Endodermal cell (in vitro differentiated cells): ENCODE measurements around the gene RGPD3. TPM values are rescaled to one million over a fixed set of nuclear protein-coding genes. Genes with fewer than 3 reads are reported as not detected.
"Not testable (repeated sequence)": the region's sequence is repeated elsewhere in the genome, so short reads cannot be mapped to it uniquely, and the experiment has no call there.

ENCODE experiments used
- DNase-seq: peaks from one replicate; pipeline ENCODE4 v3.0.0-alpha.2; 2017
- H3K27ac ChIP-seq: 2 replicates; pipeline ENCODE4 v1.5.1; 2013; ENCODE audit warnings: mild to moderate bottlenecking, low read depth, low read length, moderate library complexity
- H3K27me3 ChIP-seq: 2 replicates; pipeline ENCODE4 v1.6.1; 2013; ENCODE audit warnings: mild to moderate bottlenecking, low read length, moderate library complexity; ENCODE audit not compliant: insufficient read depth, control insufficient read depth, poor library complexity, severe bottlenecking
- H3K36me3 ChIP-seq: 2 replicates; pipeline ENCODE4 v1.7.0; 2013; ENCODE audit warnings: mild to moderate bottlenecking, low read length, moderate library complexity; ENCODE audit not compliant: control insufficient read depth, insufficient read depth
- H3K4me1 ChIP-seq: one replicate; pipeline ENCODE4 v1.7.0; 2013; ENCODE audit warnings: low read length; ENCODE audit not compliant: control insufficient read depth, insufficient read depth
- H3K4me3 ChIP-seq: 2 replicates; pipeline ENCODE4 v1.5.1; 2013; ENCODE audit warnings: mild to moderate bottlenecking, low read length, moderate library complexity
- H3K9ac ChIP-seq: 2 replicates; pipeline ENCODE4 v1.6.1; 2013; ENCODE audit warnings: mild to moderate bottlenecking, low read length, moderate library complexity; ENCODE audit not compliant: poor library complexity, severe bottlenecking; ENCODE audit errors: extremely low read depth
- H3K9me3 ChIP-seq: 2 replicates; pipeline ENCODE4 v1.6.1; 2013; ENCODE audit warnings: mild to moderate bottlenecking, low read length, moderate library complexity; ENCODE audit not compliant: control insufficient read depth
- H3K27ac Mint-ChIP-seq: 2 replicates; pipeline ENCODE4 v1.8.0; 2020; ENCODE audit warnings: mixed read lengths
- H3K27me3 Mint-ChIP-seq: 2 replicates; pipeline ENCODE4 v1.8.0; 2021; ENCODE audit warnings: mild to moderate bottlenecking, mixed read lengths; ENCODE audit not compliant: insufficient read depth
- H3K36me3 Mint-ChIP-seq: 2 replicates; pipeline ENCODE4 v1.8.0; 2020; ENCODE audit warnings: low read depth, mixed read lengths
- H3K4me1 Mint-ChIP-seq: 2 replicates; pipeline ENCODE4 v1.8.0; 2020; ENCODE audit warnings: mixed read lengths
- H3K4me3 Mint-ChIP-seq: 2 replicates; pipeline ENCODE4 v1.8.0; 2020; ENCODE audit warnings: mild to moderate bottlenecking, moderate library complexity, mixed read lengths
- H3K9me3 Mint-ChIP-seq: 2 replicates; pipeline ENCODE4 v1.8.0; 2020; ENCODE audit warnings: mild to moderate bottlenecking, mixed read lengths
- WGBS, 2 experiments: methylation state at CpG; one replicate each; pipeline versions ENCODE4 v1.1.5 to v1.1.7; 2013; ENCODE audit warnings: missing lambda C conversion rate in 2 of 2, mixed read lengths in 1 of 2; ENCODE audit not compliant: insufficient coverage in 1 of 2, insufficient read length in 1 of 2; 5-methylcytosine and 5-hydroxymethylcytosine counted together
- total RNA-seq, 2 donors: library from RNA; stranded (reverse); fragmentation: NEBNext Ultra II Directional in 1 of 2; extraction: Animal tissue kit (Norgen Biotek cat#: 25700) in 1 of 2; gene quantifications; 2 replicates in 1 of 2; 3 replicates in 1 of 2; pipeline ENCODE4 v1.2.1, GENCODE V29; 2021

RGPD3 gene
- total RNA-seq, 2 donors from 2014 or later = 0.49 to 0.59 TPM

GRCh38 chr2:106513391-106513790 is 45.2 kb upstream of the RGPD3 start:
- H3K27ac ChIP-seq, H3K4me1 Mint-ChIP-seq, H3K4me1 ChIP-seq, H3K27me3 ChIP-seq, H3K4me3 ChIP-seq, H3K36me3 Mint-ChIP-seq, H3K9ac ChIP-seq, H3K4me3 Mint-ChIP-seq, H3K27ac Mint-ChIP-seq, H3K9me3 ChIP-seq, DNase-seq, H3K9me3 Mint-ChIP-seq, H3K27me3 Mint-ChIP-seq, H3K36me3 ChIP-seq: not testable (repeated sequence)
- WGBS, 2 experiments = 95% methylated on average over 2 of the region's 5 CpGs; no CpG with 5 or more reads in 1 of the 2 experiments

- not testable (repeated sequence) for H3K27me3 ChIP-seq, H3K9me3 Mint-ChIP-seq, H3K4me3 ChIP-seq, H3K4me1 Mint-ChIP-seq, H3K36me3 ChIP-seq, H3K27ac Mint-ChIP-seq, H3K9ac ChIP-seq, H3K36me3 Mint-ChIP-seq, H3K4me1 ChIP-seq, H3K4me3 Mint-ChIP-seq, DNase-seq, H3K9me3 ChIP-seq, H3K27me3 Mint-ChIP-seq, H3K27ac ChIP-seq
- WGBS, 2 experiments = 97 to 100% methylated on average over 2 to 7 of the region's 7 CpGs
Observed at GRCh38 chr2:106511934-106512333, 43.7 kb upstream of the RGPD3 start.

- WGBS, 2 experiments = 81 to 89% methylated on average over 5 to 9 of the region's 16 CpGs
- H3K36me3 ChIP-seq, H3K27ac Mint-ChIP-seq, H3K27me3 ChIP-seq, H3K4me1 Mint-ChIP-seq, H3K9me3 Mint-ChIP-seq, H3K36me3 Mint-ChIP-seq, H3K4me3 ChIP-seq, H3K9me3 ChIP-seq, H3K27ac ChIP-seq, H3K4me3 Mint-ChIP-seq, H3K27me3 Mint-ChIP-seq, DNase-seq, H3K4me1 ChIP-seq, H3K9ac ChIP-seq: not testable (repeated sequence)
Observed at GRCh38 chr2:106511476-106511901, 43.3 kb upstream of the RGPD3 start.

- not testable (repeated sequence) for H3K36me3 ChIP-seq, DNase-seq, H3K9me3 Mint-ChIP-seq, H3K27me3 ChIP-seq, H3K9ac ChIP-seq, H3K4me1 ChIP-seq, H3K27ac Mint-ChIP-seq, H3K27ac ChIP-seq, H3K4me3 ChIP-seq, H3K4me1 Mint-ChIP-seq, H3K4me3 Mint-ChIP-seq, H3K9me3 ChIP-seq, H3K27me3 Mint-ChIP-seq, H3K36me3 Mint-ChIP-seq
- 93% methylated on average over 2 of the region's 4 CpGs; no CpG with 5 or more reads in 1 of the 2 experiments for WGBS, 2 experiments
Observed at GRCh38 chr2:106510791-106511190, 42.6 kb upstream of the RGPD3 start.

- not testable (repeated sequence) for H3K9me3 Mint-ChIP-seq, H3K9ac ChIP-seq, H3K27ac Mint-ChIP-seq, H3K27ac ChIP-seq, H3K4me3 Mint-ChIP-seq, H3K4me1 ChIP-seq, H3K4me1 Mint-ChIP-seq, DNase-seq, H3K36me3 ChIP-seq, H3K4me3 ChIP-seq, H3K27me3 ChIP-seq, H3K9me3 ChIP-seq, H3K36me3 Mint-ChIP-seq, H3K27me3 Mint-ChIP-seq
- WGBS, 2 experiments = 43 to 89% methylated on average over 1 to 6 of the region's 6 CpGs
Observed at GRCh38 chr2:106509374-106509770, 41.2 kb upstream of the RGPD3 start.

GRCh38 chr2:106508660-106509373 is 40.6 kb upstream of the RGPD3 start:
- H3K27me3 ChIP-seq, H3K9me3 ChIP-seq, H3K27ac Mint-ChIP-seq, H3K4me3 ChIP-seq, H3K9me3 Mint-ChIP-seq, H3K36me3 Mint-ChIP-seq, H3K4me1 Mint-ChIP-seq, H3K4me3 Mint-ChIP-seq, H3K4me1 ChIP-seq, DNase-seq, H3K27ac ChIP-seq, H3K27me3 Mint-ChIP-seq, H3K9ac ChIP-seq, H3K36me3 ChIP-seq: not testable (repeated sequence)
- 93 to 100% methylated on average over 1 to 5 of the region's 11 CpGs for WGBS, 2 experiments

GRCh38 chr2:106506002-106506687 is 37.9 kb upstream of the RGPD3 start:
- not testable (repeated sequence) for H3K27ac Mint-ChIP-seq
- 95 to 100% methylated on average over 1 to 5 of the region's 9 CpGs for whole genome bisulfite sequencing, 2 experiments

More at GRCh38 chr2:106506002-106506687, 37.9 kb upstream of the RGPD3 start:
- H3K9me3 ChIP-seq, H3K27ac ChIP-seq, H3K27me3 Mint-ChIP-seq, H3K36me3 Mint-ChIP-seq, DNase-seq, H3K9me3 Mint-ChIP-seq, H3K4me1 Mint-ChIP-seq, H3K27me3 ChIP-seq, H3K9ac ChIP-seq, H3K36me3 ChIP-seq, H3K4me3 Mint-ChIP-seq, H3K4me1 ChIP-seq, H3K4me3 ChIP-seq: not testable (repeated sequence)
